ENCODE data around the gene TEX38.

The TEX38 gene

DNA sequence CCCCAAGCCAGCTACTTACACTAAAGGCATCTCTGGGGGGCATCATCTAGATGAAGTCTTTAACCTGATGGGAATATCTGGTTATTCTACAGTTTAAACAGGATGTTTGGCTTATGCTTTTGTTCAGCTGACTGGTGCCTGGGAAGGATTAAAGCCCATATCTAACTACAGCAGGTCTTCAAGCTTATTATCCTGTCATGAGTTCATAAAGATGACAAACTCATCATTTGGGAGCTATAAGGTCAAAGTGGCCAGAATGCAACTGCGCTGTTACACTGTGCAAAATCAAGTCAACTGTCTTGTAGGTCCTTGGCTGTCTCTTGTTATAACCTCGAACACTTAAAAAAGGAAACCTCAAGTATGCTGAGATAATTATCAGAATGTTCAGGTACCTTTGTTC lies 36.4 kb upstream of the TEX38 start:
- peaks cover 9% of the 10 kb centered on the region for H3K4me1 ChIP-seq (ENCODE audit: insufficient read depth, poor library complexity, severe bottlenecking)
- ATAC-seq (ENCODE audit: low read depth) (no peak), DNase-seq (ENCODE audit: low spot score) (no peak)
- TF ChIP-seq, protein P1, sequence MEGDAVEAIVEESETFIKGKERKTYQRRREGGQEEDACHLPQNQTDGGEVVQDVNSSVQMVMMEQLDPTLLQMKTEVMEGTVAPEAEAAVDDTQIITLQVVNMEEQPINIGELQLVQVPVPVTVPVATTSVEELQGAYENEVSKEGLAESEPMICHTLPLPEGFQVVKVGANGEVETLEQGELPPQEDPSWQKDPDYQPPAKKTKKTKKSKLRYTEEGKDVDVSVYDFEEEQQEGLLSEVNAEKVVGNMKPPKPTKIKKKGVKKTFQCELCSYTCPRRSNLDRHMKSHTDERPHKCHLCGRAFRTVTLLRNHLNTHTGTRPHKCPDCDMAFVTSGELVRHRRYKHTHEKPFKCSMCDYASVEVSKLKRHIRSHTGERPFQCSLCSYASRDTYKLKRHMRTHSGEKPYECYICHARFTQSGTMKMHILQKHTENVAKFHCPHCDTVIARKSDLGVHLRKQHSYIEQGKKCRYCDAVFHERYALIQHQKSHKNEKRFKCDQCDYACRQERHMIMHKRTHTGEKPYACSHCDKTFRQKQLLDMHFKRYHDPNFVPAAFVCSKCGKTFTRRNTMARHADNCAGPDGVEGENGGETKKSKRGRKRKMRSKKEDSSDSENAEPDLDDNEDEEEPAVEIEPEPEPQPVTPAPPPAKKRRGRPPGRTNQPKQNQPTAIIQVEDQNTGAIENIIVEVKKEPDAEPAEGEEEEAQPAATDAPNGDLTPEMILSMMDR (IDR thresholded peaks at IDR 0.05; ENCODE audit: poor library complexity, severe bottlenecking) = no peak
- no peaks in the 10 kb centered on the region for H3K9me3 ChIP-seq (ENCODE audit: severe bottlenecking)
- no peak overlapping the region for H3K27ac ChIP-seq (ENCODE audit: poor library complexity, severe bottlenecking)
- H3K27me3 ChIP-seq (ENCODE audit: insufficient read depth, poor library complexity, severe bottlenecking) = no peaks in the 10 kb centered on the region
- H3K36me3 ChIP-seq (ENCODE audit: low read depth) = peaks cover 37% of the 10 kb centered on the region
- no peak overlapping the region for H3K4me3 ChIP-seq (ENCODE audit: severe bottlenecking)

DNA sequence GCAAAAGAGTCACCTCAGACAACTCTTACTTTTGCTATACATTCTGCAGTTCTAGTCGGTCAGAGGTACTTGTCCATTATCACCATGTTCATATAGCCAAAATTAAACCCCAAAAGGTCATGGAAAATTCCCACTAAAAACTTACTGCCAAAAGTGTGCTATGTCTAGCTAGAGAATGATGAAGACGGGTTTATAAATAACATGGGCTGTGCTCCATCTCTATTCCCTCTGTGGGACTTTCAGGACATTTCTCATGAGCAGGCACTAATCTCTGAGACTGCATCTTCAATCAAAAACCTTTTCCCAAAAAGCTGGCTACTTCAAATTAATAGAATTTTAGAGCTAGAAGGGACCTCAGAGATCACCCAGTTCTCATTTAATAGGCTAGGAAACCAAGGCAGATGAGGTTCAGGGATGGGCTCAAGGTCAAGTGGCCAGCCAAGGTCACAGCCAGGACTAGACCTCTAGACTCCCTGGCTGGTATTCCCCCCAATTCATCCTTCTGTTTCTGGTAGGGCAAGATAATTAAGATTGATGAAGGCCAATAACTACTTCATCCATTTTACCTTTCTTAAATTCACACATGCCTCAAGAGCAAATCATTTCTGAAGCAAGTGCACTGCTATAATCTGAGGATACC lies 34.1 kb upstream of the TEX38 start:
- DNase-seq (ENCODE audit: low spot score) = no peak
- H3K27me3 ChIP-seq (ENCODE audit: insufficient read depth, poor library complexity, severe bottlenecking) = no peaks in the 10 kb centered on the region
- no peak for ATAC-seq (ENCODE audit: low read depth)
- no peak overlapping the region for H3K4me3 ChIP-seq (ENCODE audit: severe bottlenecking)
- TF ChIP-seq, protein P1 (IDR thresholded peaks at IDR 0.05; ENCODE audit: poor library complexity, severe bottlenecking) = no peak
- H3K9me3 ChIP-seq (ENCODE audit: severe bottlenecking) = no peaks in the 10 kb centered on the region
- peaks cover 9% of the 10 kb centered on the region for H3K4me1 ChIP-seq (ENCODE audit: insufficient read depth, poor library complexity, severe bottlenecking)
- H3K27ac ChIP-seq (ENCODE audit: poor library complexity, severe bottlenecking) = no peak overlapping the region
- H3K36me3 ChIP-seq (ENCODE audit: low read depth) = peaks cover 43% of the 10 kb centered on the region

DNA sequence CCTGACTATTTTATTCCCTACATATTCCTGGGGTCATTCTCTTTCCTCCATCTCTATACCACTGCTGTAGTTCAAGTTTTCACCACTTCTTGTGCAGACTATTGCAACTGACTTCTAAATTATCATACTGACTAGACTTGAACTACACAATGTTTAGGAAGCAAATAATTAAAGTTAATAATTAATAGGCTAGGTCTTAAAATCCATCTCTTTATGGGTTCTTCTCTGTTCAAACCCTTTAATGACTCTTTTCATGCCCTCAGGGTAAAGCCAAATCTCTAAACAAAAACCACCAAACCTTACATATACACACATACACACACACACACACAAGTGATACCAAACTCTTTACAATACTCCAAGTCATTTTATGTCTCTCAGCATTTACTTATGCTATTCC lies 32.7 kb upstream of the TEX38 start:
- Histone ChIP-seq H3K4me1 (ENCODE audit: insufficient read depth, poor library complexity, severe bottlenecking) (peaks cover 13% of the 10 kb centered on the region), H3K36me3 (ENCODE audit: low read depth) (peaks cover 36% of the 10 kb centered on the region), H3K9me3 (ENCODE audit: severe bottlenecking) (no peaks in the 10 kb centered on the region), H3K27me3 (ENCODE audit: insufficient read depth, poor library complexity, severe bottlenecking) (no peaks in the 10 kb centered on the region), H3K27ac (ENCODE audit: poor library complexity, severe bottlenecking) (no peak overlapping the region), H3K4me3 (ENCODE audit: severe bottlenecking) (no peak overlapping the region)
- no peak for DNase-seq (ENCODE audit: low spot score)
- TF ChIP-seq, protein P1 (IDR thresholded peaks at IDR 0.05; ENCODE audit: poor library complexity, severe bottlenecking) = no peak
- ATAC-seq (ENCODE audit: low read depth) = no peak

DNA sequence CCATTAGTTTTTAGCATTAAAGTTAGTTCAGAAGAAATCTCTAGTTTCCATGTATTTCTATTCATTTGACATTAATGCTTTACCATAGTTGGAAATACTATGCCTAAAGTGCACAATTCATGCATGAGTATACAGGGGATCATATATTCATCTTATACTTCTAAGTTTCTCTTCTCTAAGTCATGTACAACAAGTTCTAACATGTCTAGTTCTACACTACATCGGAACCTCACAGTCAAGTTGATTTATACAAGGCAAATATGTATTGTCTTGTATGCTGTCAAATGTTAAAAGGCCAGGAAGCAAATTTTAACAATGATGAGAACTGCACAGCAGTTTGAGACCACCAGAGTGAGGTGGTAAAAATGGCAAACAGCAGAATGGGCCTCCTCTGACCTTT lies 32.1 kb upstream of the TEX38 start:
- Histone ChIP-seq H3K27me3 (ENCODE audit: insufficient read depth, poor library complexity, severe bottlenecking) (no peaks in the 10 kb centered on the region), H3K9me3 (ENCODE audit: severe bottlenecking) (no peaks in the 10 kb centered on the region), H3K27ac (ENCODE audit: poor library complexity, severe bottlenecking) (no peak overlapping the region), H3K36me3 (ENCODE audit: low read depth) (peaks cover 42% of the 10 kb centered on the region), H3K4me3 (ENCODE audit: severe bottlenecking) (no peak overlapping the region), H3K4me1 (ENCODE audit: insufficient read depth, poor library complexity, severe bottlenecking) (peaks cover 13% of the 10 kb centered on the region)
- ATAC-seq (ENCODE audit: low read depth) (peak; percentile 65), DNase-seq (ENCODE audit: low spot score) (no peak)
- TF ChIP-seq, protein P1 (IDR thresholded peaks at IDR 0.05; ENCODE audit: poor library complexity, severe bottlenecking) = no peak

DNA sequence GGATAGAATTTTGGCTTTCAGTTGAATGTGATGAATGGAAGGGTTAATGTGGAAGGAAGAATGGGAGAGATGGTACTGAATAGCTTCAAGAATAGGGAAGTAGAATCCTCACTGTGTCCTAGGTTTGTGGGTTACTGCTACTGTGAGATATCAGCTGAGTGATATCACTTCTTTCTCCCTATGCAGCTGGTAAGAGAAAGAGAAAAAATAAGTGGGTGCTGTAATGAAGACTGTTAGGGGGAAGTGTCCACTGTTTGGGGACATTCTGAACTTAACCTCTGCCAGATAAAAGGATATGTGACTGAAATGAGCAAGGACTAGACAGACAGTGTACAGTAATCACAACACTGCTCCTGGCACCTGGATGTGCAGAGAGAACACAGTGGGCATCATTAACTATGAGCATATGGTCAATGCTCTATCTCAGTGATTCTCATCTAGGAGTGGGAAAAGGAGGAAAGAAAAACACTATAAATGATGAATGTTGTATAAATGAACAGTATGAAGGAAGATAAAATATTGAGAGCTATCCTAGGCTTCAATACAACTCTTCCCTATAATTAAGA lies 29.5 kb upstream of the TEX38 start:
- no peak overlapping the region for H3K27ac ChIP-seq (ENCODE audit: poor library complexity, severe bottlenecking)
- DNase-seq (ENCODE audit: low spot score) (no peak), ATAC-seq (ENCODE audit: low read depth) (no peak)
- H3K9me3 ChIP-seq (ENCODE audit: severe bottlenecking) = no peaks in the 10 kb centered on the region
- no peak overlapping the region for H3K4me3 ChIP-seq (ENCODE audit: severe bottlenecking)
- H3K36me3 ChIP-seq (ENCODE audit: low read depth) = peaks cover 27% of the 10 kb centered on the region
- peaks cover 13% of the 10 kb centered on the region for H3K4me1 ChIP-seq (ENCODE audit: insufficient read depth, poor library complexity, severe bottlenecking)
- TF ChIP-seq, protein P1 (IDR thresholded peaks at IDR 0.05; ENCODE audit: poor library complexity, severe bottlenecking) = no peak
- H3K27me3 ChIP-seq (ENCODE audit: insufficient read depth, poor library complexity, severe bottlenecking) = no peaks in the 10 kb centered on the region

Measured in RWPE2 (cell line).